ENCODE data around the gene CPOX.

DNA sequence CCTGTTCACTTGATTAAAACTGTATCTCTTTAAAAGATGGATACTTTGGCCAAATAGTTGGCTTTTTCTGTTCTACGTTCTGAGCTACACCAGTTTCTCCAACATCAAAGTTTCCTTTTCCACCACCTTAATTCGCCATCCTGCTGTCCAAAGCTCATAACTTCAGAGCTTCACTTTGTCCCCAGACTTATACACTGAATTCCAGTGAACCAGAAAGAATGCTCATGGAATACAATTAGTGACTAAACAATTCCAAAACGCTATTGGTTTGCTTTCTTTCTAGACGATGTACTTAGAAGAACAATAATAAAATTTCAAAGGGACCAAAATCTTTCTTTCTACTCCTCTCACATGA is 38.4 kb downstream of the CPOX start:
- TF ChIP-seq SP1 (IDR thresholded peaks at IDR 0.05) (no peak), FOXA1 (IDR thresholded peaks at IDR 0.05) (no peak), L3MBTL2 (conservative IDR thresholded peaks at IDR 0.05) (no peak)
